HG02840 (cell line): Measurements from ENCODE around the gene HOPX.
"Not testable (repeated sequence)": the region's sequence is repeated elsewhere in the genome, so short reads cannot be mapped to it uniquely, and the experiment has no call there.

Experiments used
- ATAC-seq: cut with Tn5 transposase; IDR thresholded peaks from one replicate; pipeline ENCODE4 v1.9.1; 2021; ENCODE audit warnings: mild to moderate bottlenecking, moderate library complexity, moderate number of reproducible peaks; ENCODE audit not compliant: unreplicated experiment, low FRiP score

Gene HOPX

GRCh38 chr4:56656346-56656643 is 24.8 kb downstream of the HOPX start:
- ATAC-seq, result no peak

DNA sequence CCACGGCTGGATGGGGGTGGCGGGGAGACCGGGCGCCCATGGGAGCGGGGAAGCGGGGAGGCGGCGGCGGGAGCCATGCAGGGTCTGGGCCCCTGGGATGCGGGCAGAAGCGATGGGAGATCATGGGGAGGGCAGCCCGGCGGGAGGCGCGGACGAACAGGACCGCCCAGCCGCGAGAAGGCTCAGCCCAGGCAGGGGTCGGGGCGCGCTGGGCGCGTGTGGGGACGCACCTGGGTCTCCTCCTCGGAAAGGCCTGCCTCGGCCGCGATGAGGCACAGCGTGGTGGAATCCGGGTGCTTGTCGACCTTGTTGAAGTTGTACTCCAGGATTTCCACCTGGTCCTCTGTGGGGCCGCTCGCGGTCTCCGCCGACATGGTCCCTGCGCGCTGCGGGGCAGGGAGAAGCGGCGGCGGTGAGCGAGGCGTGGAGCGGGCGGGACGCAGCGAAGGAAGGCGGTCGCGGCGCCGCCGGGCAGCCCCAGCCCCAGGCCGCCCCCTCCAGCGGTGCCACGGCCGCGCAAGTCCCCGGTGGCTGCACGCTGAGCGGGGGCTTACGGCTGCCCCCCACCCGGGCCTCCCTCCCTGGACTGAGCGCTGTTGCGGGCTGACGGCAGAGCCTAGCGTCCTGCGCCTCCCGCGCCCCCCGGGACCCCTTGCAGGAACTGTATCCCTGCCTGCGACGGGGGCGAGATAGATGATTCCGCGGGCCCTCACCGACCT is 25.3 kb downstream of the HOPX start:
- ATAC-seq, result no peak

DNA sequence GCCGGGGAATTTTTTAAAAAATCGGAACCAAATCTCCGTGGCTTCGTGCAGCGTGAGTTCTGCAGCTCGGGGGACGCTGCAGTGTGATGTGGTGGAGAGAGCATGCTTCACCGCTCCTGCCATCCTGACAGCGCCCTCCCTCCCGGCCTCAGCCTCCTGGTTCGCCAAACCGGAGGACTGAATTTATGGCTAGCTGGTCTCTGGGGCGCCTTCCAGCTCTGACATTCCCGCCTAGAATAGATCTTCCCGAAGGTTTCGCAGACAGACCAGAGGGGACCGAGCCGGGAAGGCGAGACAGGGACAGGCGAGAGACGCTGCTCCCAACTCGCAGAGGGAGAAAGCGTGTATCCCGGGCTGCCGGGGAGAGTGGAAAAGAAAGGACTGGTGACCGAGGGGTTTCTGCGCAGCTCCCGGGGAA is 25.9 kb downstream of the HOPX start:
- ATAC-seq, result no peak

- no peak for ATAC-seq
Observed at GRCh38 chr4:56654238-56654632, 26.9 kb downstream of the HOPX start.

DNA sequence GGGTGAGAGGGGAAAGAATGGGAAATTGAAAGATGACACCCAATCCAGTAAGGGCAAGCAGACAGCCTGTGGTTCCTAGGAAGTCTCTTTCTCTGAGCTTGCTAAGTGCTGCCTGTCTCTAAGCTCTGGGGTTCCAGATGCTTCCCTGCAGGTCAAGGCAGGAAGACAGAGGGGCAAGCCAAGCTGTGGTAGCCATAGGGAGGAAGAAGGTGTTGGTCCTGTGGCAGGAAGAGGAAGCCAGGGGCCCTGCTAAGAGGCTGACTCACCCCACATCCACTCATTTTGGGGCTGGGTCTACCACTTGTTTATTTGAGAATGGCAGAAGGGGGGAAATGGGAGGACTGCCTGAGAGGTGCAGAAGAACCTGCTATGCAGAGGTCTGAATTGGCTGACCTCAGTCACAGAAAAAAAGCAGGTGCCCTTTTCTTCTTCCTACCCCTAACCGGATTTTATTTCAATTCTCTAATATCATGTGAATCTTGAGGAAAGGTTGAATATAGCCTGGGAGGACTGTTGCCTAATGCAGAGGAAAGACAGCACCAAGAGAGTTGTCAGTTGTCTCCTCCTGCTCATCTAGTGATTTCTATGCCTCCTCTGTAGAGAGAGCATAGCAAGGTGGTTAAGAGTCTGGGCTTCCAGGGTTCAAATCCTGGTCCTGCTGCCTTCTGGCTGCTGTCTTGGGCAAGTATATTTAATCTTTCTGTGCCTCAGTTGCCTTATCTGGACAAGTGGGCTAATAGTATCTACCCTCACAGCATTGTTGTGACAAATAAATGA is 27.4 kb downstream of the HOPX start:
- ATAC-seq, result no peak

DNA sequence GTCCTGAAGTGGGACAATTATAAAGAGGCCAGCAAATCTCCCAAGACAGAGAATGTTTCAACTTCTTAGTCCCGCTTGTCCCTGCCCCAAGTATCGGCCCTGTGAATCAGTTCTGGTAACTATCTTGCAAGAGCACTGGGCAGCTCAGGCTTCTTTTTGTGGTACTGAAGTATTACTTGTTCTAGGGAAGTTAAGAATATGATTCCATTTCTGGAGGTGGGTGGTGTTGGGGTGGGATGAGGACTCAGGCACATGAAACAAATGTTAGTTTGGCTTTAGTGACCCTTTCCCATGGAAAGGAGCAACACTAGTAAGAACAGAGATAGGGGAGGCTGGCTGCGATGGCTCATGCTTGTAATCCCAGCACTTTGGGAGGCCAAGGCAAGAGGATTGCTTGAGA is 28.9 kb downstream of the HOPX start:
- no peak for ATAC-seq

GRCh38 chr4:56651056-56651350 is 30.1 kb downstream of the HOPX start:
- no peak for ATAC-seq

GRCh38 chr4:56650262-56651055 is 30.6 kb downstream of the HOPX start:
- ATAC-seq, result no peak

DNA sequence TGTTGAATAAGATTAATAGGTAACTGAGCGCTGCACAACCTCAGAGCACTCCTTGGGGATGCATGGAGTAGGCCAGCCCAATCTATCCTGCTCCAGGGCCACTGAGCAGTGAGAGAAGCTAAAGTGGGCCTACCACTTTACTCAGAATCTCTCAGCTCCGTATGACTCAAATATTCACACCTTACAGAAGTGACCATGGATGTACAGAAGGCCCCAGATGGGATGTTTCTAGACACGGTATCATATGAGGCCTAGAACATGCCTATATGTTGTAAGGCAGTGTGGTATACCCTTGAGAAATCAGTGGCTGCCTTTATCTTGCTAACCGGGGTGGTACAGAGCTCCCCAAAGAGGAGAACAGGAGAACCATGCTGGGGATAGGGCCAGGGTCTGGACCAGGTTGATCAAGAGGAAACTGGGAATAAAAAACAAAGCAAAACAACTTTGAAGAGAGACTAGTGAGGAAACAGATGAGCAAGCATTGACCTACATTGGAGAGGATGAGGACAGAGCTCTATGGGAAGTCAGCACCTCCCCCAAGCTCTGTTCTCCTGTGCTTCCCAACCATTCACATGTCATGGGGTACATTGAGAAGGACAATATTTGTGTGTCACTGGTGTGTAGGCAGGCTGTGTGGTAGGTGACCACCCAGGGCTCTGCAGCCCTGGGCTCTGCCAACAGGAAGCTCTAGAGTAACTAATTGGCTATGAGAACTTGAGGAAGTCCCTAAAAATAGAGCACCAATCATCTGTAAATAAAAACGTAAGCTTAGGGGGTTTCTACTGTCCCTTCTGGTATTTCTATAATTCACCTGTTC is 31.4 kb downstream of the HOPX start:
- ATAC-seq, result no peak

DNA sequence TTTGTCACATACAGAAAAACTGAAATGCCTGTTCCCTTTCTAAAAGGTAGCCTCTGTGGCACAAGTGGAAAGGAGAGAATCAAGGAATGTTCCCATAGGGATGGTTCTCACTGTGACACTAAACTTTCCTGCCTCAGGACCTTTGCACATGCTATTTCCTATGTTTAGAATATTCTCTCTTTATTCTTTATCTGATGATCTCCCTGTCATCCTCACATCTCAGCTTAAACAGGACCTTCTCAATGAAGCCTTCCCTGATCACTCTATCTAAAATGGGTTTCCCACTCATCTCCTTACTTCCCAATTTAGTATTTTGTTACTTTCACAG is 32.3 kb downstream of the HOPX start:
- ATAC-seq, result no peak

- ATAC-seq, result no peak
Observed at GRCh38 chr4:56648021-56648823, 32.9 kb downstream of the HOPX start.

DNA sequence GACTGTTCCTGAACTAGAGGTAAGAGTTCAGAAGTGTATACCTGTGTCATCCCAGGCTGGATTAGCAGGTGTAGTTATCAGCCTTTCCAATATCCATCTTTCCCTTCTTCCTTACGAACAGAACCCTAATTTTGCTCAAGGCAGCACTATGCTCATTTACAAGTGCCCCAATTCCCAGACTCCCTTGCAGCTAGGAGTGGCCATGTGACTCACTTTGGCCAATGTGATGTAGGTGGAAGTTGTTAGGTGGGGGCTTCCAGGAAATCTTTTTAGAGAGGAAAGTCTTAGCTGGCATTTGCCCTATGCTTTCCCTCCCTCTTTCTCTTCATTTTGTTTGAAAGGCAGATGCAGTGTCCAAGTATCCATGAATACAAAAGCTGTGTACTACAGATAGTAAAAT is 34.8 kb downstream of the HOPX start:
- ATAC-seq, result no peak

GRCh38 chr4:56643596-56643995 is 37.5 kb downstream of the HOPX start:
- ATAC-seq, result no peak

DNA sequence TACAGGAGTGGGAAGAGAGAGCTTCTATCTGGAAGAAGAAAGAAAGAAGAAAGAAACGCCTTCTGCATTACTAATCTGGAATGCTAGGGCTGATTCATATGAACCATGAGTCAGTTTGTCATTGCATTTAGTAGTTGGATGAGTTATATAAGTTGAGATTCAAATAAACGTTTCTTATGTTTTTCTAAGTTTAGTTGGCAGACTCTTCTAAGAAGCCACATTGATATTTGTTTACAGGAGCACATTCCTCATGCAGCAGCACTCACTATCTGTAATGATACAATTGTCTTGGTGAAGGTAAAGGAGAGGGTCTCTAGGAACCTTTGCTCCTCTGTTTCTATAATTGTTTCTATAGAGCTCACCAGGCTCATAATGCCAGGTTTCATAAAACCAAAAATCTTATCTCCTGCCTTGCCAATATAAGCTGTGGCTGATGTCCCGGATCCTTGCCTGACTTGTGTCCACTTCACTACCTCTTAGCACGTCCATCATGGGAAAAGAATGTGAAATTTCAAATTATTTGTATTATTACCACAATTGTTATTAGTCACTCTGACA is 39.5 kb downstream of the HOPX start:
- ATAC-seq, result no peak

GRCh38 chr4:56640621-56641493 is 40.2 kb downstream of the HOPX start:
- ATAC-seq, result no peak

DNA sequence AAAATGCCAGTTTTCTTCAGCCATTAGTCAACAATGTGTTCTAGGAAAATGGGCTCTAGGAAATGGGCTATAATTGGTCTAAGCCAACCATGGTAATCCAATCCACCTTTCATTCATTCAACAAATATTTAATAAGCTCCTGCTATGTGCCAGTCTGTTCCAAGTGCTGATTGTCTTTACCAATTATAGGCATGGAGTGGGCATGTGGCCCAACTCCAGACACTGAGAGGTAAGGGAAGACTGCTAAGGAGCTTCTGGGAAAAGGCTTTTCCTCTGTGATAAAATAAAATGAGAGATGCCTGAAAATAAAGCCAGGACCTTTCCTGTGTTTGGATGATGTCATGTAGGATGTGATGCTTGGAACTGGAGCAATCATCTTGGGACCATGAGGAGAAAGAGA is 43.3 kb downstream of the HOPX start:
- ATAC-seq, result no peak

GRCh38 chr4:56637154-56637553 is 43.9 kb downstream of the HOPX start:
- ATAC-seq, result no peak

DNA sequence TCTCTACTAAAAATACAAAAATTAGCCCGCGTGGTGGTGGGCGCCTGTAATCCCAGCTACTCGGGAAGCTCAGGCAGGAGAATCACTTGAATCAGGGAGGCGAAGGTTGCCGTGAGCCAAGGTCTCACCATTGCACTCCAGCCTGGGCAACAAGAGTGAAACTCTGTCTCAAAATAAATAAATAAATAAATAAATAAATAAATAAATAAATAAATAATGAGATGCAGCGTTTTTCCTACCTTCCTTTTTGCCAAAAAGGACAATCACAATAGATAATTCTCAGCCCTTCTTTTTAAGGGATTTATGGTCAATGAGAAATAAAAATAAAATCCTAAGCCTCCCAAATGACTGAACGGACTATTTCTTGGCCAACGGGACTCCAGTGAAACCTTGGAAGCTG is 46.1 kb downstream of the HOPX start:
- not testable (repeated sequence) for ATAC-seq

DNA sequence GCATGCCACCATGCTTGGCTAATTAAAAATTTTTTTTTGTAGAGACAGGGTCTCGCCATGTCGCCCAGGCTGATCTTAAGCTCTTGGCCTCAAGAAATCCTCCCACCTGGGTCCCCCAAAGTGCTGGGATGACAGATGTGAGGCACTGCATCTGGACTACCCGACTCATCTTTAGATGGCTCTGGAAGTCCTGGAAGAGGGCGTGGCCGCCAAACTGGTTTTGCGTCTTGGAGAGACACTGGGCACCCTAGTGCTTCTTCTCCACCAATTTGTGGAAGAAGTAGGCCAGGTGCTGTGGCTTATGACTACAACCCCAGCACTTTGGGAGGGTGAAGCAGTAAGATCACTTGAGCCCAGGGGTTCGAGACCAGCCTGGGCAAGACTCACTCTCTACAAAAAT is 47.6 kb downstream of the HOPX start:
- no peak for ATAC-seq
